K562 (cell line): ENCODE results near the gene ATP13A2. TPM values are rescaled to one million over a fixed set of nuclear protein-coding genes. Genes with fewer than 3 reads are reported as not detected.
A peak's percentile ranks its signal among the peaks of the same experiment; 100 is the strongest.

Source experiments
- ATAC-seq: fragments of 200-7000 bp; cut with Tn5 transposase; 3 replicates; pipeline ENCODE4 v1.9.1; 2020; ENCODE audit warnings: moderate library complexity
- BruUV-seq: library from RNA; stranded (reverse); fragments of 400-500 nt; replicated peaks from 2 replicates; lab custom pipeline; 2021; lab: Mats Ljungman, UMichigan
- CTCF ChIA-PET: fragments of 300-600 bp; formaldehyde crosslinking; extraction: SDS; loops from one replicate; lab custom pipeline; 2021; ENCODE audit warnings: low intra/inter-chr PET ratio; lab: Yijun Ruan, JAX
- POLR2A ChIA-PET: fragments of 300-600, 350-650 bp; sonication (Branson Sonifier 250); formaldehyde crosslinking; extraction: SDS; loops from one replicate; lab custom pipeline; 2021; ENCODE audit warnings: antibody characterized with exemption, inconsistent platforms; lab: Yijun Ruan, JAX
- DNase-seq, 4 experiments: peaks; one replicate each; pipeline versions ENCODE4 v3.0.0 to v3.0.0-alpha.2; 2011 to 2018; ENCODE audit warnings: low spot score in 3 of 4, mixed read lengths in 3 of 4; ENCODE audit errors: extremely low read depth in 1 of 4
- FAIRE-seq: peaks from 2 replicates; lab custom pipeline; 2011; peaks lifted over from hg19 to GRCh38; lab: Jason Lieb, UNC
- H2AFZ ChIP-seq: 2 replicates; pipeline ENCODE4 v1.6.0; 2011; ENCODE audit warnings: low read depth, low read length, control low read depth, inconsistent platforms
- H3K27ac ChIP-seq: fragments of 200-600 bp; 3 replicates; pipeline ENCODE4 v1.8.0; 2011; ENCODE audit warnings: low read depth, mild to moderate bottlenecking, control low read depth, inconsistent platforms, low read length, moderate library complexity, mixed read lengths; ENCODE audit errors: extremely low read depth
- H3K27me3 ChIP-seq, 2 experiments: fragments of 300-600 bp in 1 of 2; 2 replicates in 1 of 2; 3 replicates in 1 of 2; pipeline versions ENCODE4 v1.6.0 to v1.8.0; 2011; ENCODE audit warnings: inconsistent platforms in 2 of 2, low read length in 2 of 2, mild to moderate bottlenecking in 1 of 2, mixed read lengths in 1 of 2, moderate library complexity in 1 of 2; ENCODE audit not compliant: control insufficient read depth in 2 of 2, insufficient read depth in 2 of 2
- H3K36me3 ChIP-seq: fragments of 300-600 bp; 3 replicates; pipeline ENCODE4 v1.8.0; 2011; ENCODE audit warnings: mild to moderate bottlenecking, low read length, inconsistent platforms; ENCODE audit not compliant: control insufficient read depth, insufficient read depth
- H3K4me1 ChIP-seq, 2 experiments: fragments of 200-600 bp in 1 of 2; replicated peaks in 1 of 2; 2 replicates in 1 of 2; 3 replicates in 1 of 2; pipeline versions ENCODE4 v1.5.1 to v1.8.0; 2011; ENCODE audit warnings: inconsistent platforms in 2 of 2, low read length in 2 of 2, mild to moderate bottlenecking in 1 of 2, mixed read lengths in 1 of 2, moderate library complexity in 1 of 2; ENCODE audit not compliant: control insufficient read depth in 2 of 2, insufficient read depth in 2 of 2
- H3K4me2 ChIP-seq: 2 replicates; pipeline ENCODE4 v1.6.1; 2011; ENCODE audit warnings: low read length, control low read depth, inconsistent platforms, mixed read lengths; ENCODE audit not compliant: insufficient read depth
- H3K4me3 ChIP-seq: fragments of 200-600 bp; sonication (generic), shearing (Covaris generic); 2 replicates; pipeline ENCODE4 v1.5.1; 2016; ENCODE audit warnings: control low read depth, inconsistent platforms
- H3K79me2 ChIP-seq: fragments of 200-600 bp; 3 replicates; pipeline ENCODE4 v1.8.0; 2011; ENCODE audit warnings: low read length, inconsistent platforms; ENCODE audit not compliant: control insufficient read depth, insufficient read depth
- H3K9ac ChIP-seq, 2 experiments: 2 replicates each; pipeline versions ENCODE4 v1.6.0 to v1.6.1; 2011; ENCODE audit warnings: low read depth in 2 of 2, low read length in 2 of 2, control low read depth in 1 of 2, inconsistent platforms in 1 of 2, mild to moderate bottlenecking in 1 of 2, mixed read lengths in 1 of 2; ENCODE audit not compliant: insufficient read depth in 1 of 2
- H3K9me1 ChIP-seq: one replicate; pipeline ENCODE4 v1.6.0; 2011; ENCODE audit warnings: inconsistent platforms, mild to moderate bottlenecking, low read length, moderate library complexity; ENCODE audit not compliant: control insufficient read depth, insufficient read depth
- H3K9me3 ChIP-seq: replicated peaks from 2 replicates; pipeline ENCODE4 v1.5.1; 2011; ENCODE audit warnings: low read depth, low read length, inconsistent platforms; ENCODE audit not compliant: control insufficient read depth, insufficient read depth
- H4K20me1 ChIP-seq: replicated peaks from 2 replicates; pipeline ENCODE4 v1.6.1; 2011; ENCODE audit warnings: low read length, inconsistent platforms, mixed read lengths; ENCODE audit not compliant: control insufficient read depth, insufficient read depth
- BCL6 ChIP-seq: fragments of 250-450 bp; sonication (Bioruptor Pico); IDR thresholded peaks from 2 replicates; pipeline ENCODE4 v1.4.0; 2020
- HDAC3 ChIP-seq: fragments of 450-650 bp; IDR thresholded peaks from 2 replicates; pipeline ENCODE4 v1.6.1; 2018; ENCODE audit warnings: borderline replicate concordance, mild to moderate bottlenecking, moderate library complexity; ENCODE audit not compliant: partially characterized antibody
- HMGN3 ChIP-seq: IDR thresholded peaks from 2 replicates; pipeline ENCODE4 v1.6.1; 2011; ENCODE audit warnings: borderline replicate concordance, low read depth, mild to moderate bottlenecking, mixed read lengths, low read length; ENCODE audit not compliant: insufficient read length; ENCODE audit errors: extremely low read depth
- KAT8 ChIP-seq: fragments of 450-650 bp; IDR thresholded peaks from 2 replicates; pipeline ENCODE4 v1.6.1; 2016; ENCODE audit warnings: low read depth, mild to moderate bottlenecking
- KHSRP ChIP-seq: fragments of 450-650 bp; IDR thresholded peaks from 2 replicates; pipeline ENCODE4 v1.6.1; 2017
- MITF ChIP-seq: IDR thresholded peaks from 2 replicates; pipeline ENCODE4 v1.6.1; 2014; ENCODE audit warnings: antibody characterized with exemption
- MXI1 ChIP-seq: IDR thresholded peaks from 2 replicates; pipeline ENCODE4 v1.6.1; 2011; ENCODE audit warnings: low read depth, mild to moderate bottlenecking, improper control_type of control experiment, low read length
- NFATC3 ChIP-seq: fragments of 450-650 bp; IDR thresholded peaks from 2 replicates; pipeline ENCODE4 v1.6.1; 2017; ENCODE audit warnings: mild to moderate bottlenecking
- RFX1 ChIP-seq: fragments of 450-650 bp; IDR thresholded peaks from 2 replicates; pipeline ENCODE4 v1.6.1; 2016; ENCODE audit warnings: mild to moderate bottlenecking, moderate library complexity
- RHOXF2B ChIP-seq: fragments of 250-450 bp; sonication (Bioruptor Pico); conservative IDR thresholded peaks from 2 replicates; pipeline ENCODE4 v1.5.1; 2021
- SIN3A ChIP-seq, 2 experiments: fragments of 150-350 bp in 1 of 2; IDR thresholded peaks; 2 replicates each; pipeline ENCODE4 v1.6.1; 2011 to 2016; ENCODE audit warnings: borderline replicate concordance in 2 of 2, low read depth in 2 of 2, low read length in 2 of 2, mild to moderate bottlenecking in 2 of 2, moderate library complexity in 2 of 2; ENCODE audit not compliant: control insufficient read depth in 1 of 2
- SRSF1 ChIP-seq: fragments of 200-400 bp; formaldehyde crosslinking; IDR thresholded peaks from 2 replicates; pipeline ENCODE4 v1.6.1; 2017; ENCODE audit warnings: mild to moderate bottlenecking, low read depth, low read length, moderate library complexity
- TRIM25 ChIP-seq: fragments of 450-650 bp; IDR thresholded peaks from 2 replicates; pipeline ENCODE4 v1.7.0; 2016; ENCODE audit warnings: borderline replicate concordance
- ZC3H4 ChIP-seq: sonication (generic); formaldehyde crosslinking; IDR thresholded peaks from 2 replicates; pipeline ENCODE4 v1.9.0; 2021; ENCODE audit warnings: missing genetic modification reagents, borderline replicate concordance
- ZNF217 ChIP-seq: sonication (generic); formaldehyde crosslinking; IDR thresholded peaks from 2 replicates; pipeline ENCODE4 v1.8.0; 2022; ENCODE audit warnings: mild to moderate bottlenecking, missing genetic modification reagents
- WGBS: fragments of 100-300 bp; shearing (Covaris generic); methylation state at CpG from one replicate; pipeline ENCODE4 v1.1.6; 2016; ENCODE audit warnings: low coverage, mixed read lengths; ENCODE audit not compliant: insufficient coverage; ENCODE audit errors: missing lambda C conversion rate; 5-methylcytosine and 5-hydroxymethylcytosine counted together
- in situ Hi-C: fragments of 300-500 bp; cut with MboI; formaldehyde crosslinking; loops from 4 replicates; pipeline ENCODE4 v1.15.0; 2018; ENCODE audit warnings: inconsistent platforms, mixed read lengths
- intact Hi-C: fragments of 100-400 bp; cut with micrococcal nuclease; formaldehyde crosslinking; loops from 2 replicates; pipeline ENCODE4 v1.14.2; 2022
- polyA plus RNA-seq, 8 experiments: library from polyadenylated mRNA; depleted of rRNA in 4 of 8; stranded (reverse) in 5 of 8; unstranded in 3 of 8; fragments of >200 nt; fragmentation: Nextera tagmentation in 2 of 8; fragmentation: Illumina TruSeq in 1 of 8; extraction: Ambion mirVana in 2 of 8; extraction: Trizol in 1 of 8; gene quantifications; 2 replicates each; pipeline versions ENCODE4 v1.2.1 to v1.2.3, GENCODE V29; 2011 to 2014; ENCODE audit warnings: inconsistent platforms in 1 of 8, missing spikeins in 1 of 8
- total RNA-seq, 7 experiments: library from RNA; depleted of rRNA in 6 of 7; stranded (reverse); fragments of >200 nt in 6 of 7; fragmentation: Illumina TruSeq in 2 of 7; extraction: Trizol in 2 of 7; gene quantifications; 2 replicates each; pipeline versions ENCODE4 v1.2.1 to v1.2.3, GENCODE V29; 2011 to 2021; ENCODE audit warnings: low replicate concordance in 1 of 7

Gene ATP13A2
- total and polyA plus RNA-seq, 9 of the 15 experiments (the other 6 are each of a cell fraction or from before 2014, with no cell fraction given): 0.36 to 56.3 (median 16.3) TPM

DNA sequence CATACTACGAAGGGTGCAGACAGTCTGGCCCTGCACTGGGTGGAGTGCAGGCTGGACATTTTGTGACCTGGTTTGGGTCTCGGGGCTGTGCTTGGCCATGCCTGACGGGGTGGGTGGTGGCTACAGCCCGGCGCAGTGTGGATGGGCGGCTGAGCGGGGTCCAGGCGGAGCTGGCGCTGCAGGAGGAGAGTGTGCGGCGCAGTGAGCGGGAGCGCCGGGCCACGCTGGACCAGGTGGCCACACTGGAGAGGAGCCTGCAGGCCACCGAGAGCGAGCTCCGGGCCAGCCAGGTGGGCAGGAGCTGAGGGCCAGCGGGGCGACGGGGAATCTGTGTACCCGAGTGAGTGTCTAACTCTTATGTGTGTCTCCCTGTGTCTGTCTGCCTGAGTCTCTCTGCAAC, 45.4 kb downstream of the ATP13A2 start:
- no peaks in the 10 kb centered on the region for H3K9me3 ChIP-seq
- no peak for TF ChIP-seq KHSRP
- no peak for TF ChIP-seq MITF
- no peak for TF ChIP-seq RFX1
- no peak for TF ChIP-seq KAT8
- no peak for TF ChIP-seq HMGN3
- no peak for TF ChIP-seq HDAC3
- no peak for TF ChIP-seq NFATC3
- no peak for TF ChIP-seq ZC3H4 (CRISPR knock-in tag)
- TF ChIP-seq SRSF1: no peak
- TF ChIP-seq BCL6 (CRISPR knock-in tag): no peak
- TF ChIP-seq TRIM25: no peak
- no peak for TF ChIP-seq ZNF217 (CRISPR knock-in tag)
- TF ChIP-seq RHOXF2B (CRISPR knock-in tag): no peak
- no peak for TF ChIP-seq SIN3A (IDR thresholded peaks at IDR 0.05; ENCODE audit: borderline replicate concordance in 2 of 2, control insufficient read depth in 1 of 2, low read depth in 2 of 2, low read length in 2 of 2)
- no peak for TF ChIP-seq MXI1
- intact Hi-C loops (no loop called here), in situ Hi-C loops (no loop called here)
- WGBS: 32% methylated on average over 20 of the region's 22 CpGs
- ChIA-PET CTCF (no interaction called here), POLR2A (interaction anchor here (0.7 to 3.3 kb wide), 8 partner anchors 10 to 78 kb away, joined by 3 to 10 read pairs (median 4); no protein-coding TSS in a partner anchor)
- no peak for FAIRE-seq
- H3K4me1 ChIP-seq: peaks cover 0 to 45% of the 10 kb centered on the region in 2 experiments; a peak in 2 of 5 replicates
- peaks cover 10% of the 10 kb centered on the region for H4K20me1 ChIP-seq
- no peak for ATAC-seq
- H3K9me1 ChIP-seq: no peaks in the 10 kb centered on the region
- no peak overlapping the region for H3K27ac ChIP-seq
- H3K4me3 ChIP-seq: no peak overlapping the region
- no peaks in the 10 kb centered on the region for H3K36me3 ChIP-seq
- H3K4me2 ChIP-seq: no peak overlapping the region
- H3K27me3 ChIP-seq: peaks cover 30 to 59% of the 10 kb centered on the region in 2 experiments; a peak in 4 of 5 replicates
- H3K9ac ChIP-seq: peak overlapping the region in 1 of 2 experiments; percentile 28; a peak in 1 of 4 replicates
- no TSS peak for BruUV-seq
- H2AFZ ChIP-seq: no peak overlapping the region
- DNase-seq: no peak
- no peaks in the 10 kb centered on the region for H3K79me2 ChIP-seq
